ENCODE measurements around the gene CCDC174.
"Not testable (repeated sequence)": the region's sequence is repeated elsewhere in the genome, so short reads cannot be mapped to it uniquely, and the experiment has no call there.

CCDC174 gene

DNA sequence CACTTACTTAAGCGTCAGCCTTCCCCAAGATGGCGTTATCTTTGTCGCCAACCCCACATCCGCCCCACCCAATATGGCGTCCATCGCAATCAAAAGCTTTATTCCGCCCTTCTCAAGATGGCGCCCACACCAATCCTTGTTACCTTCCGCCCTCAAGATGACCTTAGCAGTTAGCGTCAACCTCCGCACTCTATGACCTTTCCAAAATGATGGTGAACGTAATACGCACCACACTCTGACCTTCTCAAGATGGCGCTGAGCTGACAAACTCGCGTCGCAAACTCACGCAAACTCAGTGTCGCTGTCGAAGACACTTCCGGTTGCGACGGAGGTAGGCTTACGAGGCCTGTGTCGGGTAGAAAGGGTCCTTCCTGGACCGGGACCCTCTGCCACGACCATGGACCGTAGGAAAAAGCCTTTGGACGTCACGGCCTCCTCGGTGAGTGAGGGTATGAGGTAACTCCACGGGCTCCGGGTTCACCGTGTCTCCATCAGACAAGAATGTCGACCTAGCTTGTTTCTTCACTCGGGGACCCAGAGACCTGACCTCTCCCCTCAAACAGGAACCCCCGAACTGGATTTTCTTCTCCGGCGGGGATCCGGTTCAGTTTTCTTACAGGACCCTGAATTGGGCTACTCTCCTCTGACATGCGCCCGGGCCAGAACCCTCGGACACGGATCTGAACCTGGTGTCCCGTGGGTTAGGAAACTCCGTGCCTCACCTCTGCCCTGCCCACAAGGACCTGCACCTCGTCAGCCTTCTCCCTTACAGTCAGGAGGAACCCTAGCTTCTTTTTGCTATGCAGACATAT is at the start of gene CCDC174:
Gene CCDC174 (plus strand): TSS at position 323 of the 812 bp plus-strand sequence. CDS start 75 bp downstream, at position 398.
- DNase-seq, result peak; percentile 97

GRCh38 chr3:14602006-14602803 is 49.4 kb upstream of the CCDC174 start:
- DNase-seq, result no peak

- no peak for DNase-seq
Measured at GRCh38 chr3:14602804-14603644, 48.5 kb upstream of the CCDC174 start.

DNA sequence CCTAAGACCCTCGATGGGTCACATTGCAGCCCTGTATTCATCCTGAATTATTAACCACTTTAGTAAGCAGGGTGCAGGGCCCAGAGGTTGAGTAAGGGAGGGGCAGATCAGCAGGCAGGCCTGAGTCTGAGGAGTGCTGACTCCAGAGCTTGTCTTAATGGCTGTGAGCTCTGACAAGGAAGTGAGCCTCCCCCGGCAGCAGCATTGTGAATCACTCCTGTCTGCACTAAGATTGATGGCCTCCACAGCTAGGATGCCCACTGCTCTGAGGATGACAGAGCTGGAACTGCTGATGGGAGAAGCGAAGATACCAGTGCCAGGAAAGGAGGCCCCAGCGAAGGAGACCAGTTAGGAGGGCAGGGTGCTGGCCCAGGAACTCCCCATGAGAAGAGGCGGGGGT is 46.5 kb upstream of the CCDC174 start:
- no peak for DNase-seq

DNA sequence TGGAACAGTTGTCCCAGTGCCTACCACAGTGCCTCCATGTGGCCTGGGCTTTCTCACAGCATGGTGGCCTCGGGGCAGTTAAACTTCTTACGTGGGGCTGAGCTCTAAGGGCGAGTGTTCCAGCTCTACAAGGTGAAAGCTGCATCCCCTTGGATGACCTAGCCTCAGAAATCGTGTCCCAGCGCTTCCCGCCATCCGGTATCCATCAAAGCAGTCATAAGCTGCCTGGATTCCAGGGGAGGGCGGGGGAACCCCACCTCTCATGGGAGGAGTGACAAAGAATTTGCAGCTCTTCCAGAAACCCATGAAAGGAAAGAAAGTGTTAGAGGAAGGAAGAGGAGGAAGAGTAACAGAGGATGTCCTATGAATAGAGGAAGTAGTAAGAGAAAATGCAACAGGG is 45.8 kb upstream of the CCDC174 start:
- DNase-seq, result no peak

DNA sequence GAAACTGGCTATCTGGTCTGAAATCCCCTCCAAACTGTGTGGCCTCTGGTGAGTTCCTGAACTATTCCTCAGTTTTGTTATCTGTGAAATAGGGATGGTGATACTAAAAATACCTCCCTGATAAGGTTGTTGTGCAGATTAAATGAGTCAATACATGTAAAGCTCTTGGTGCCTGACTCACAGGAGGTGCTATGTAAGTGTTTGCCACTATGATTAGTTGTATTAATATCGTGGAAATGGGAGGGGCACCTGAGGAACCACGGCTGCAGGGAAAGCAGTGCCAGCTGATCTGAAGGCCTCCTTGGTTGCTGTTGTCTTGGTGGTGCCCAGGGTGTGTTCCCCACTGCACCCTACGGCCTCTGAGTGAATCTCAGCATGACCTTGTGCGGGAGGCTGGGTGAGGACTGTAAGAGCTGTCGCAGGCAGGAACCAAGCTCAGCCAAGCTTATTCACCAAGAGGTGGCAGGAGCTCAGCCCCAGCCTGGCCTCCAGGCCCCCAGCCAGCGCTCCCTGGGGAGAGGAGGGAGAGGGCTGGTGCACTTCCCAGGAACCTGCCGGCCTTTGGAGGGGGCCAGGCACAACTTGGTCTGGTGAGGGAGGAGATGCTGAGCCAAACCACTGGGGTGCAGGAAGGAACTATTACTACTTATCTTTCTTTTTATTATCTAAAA is 44.8 kb upstream of the CCDC174 start:
- no peak for DNase-seq

DNA sequence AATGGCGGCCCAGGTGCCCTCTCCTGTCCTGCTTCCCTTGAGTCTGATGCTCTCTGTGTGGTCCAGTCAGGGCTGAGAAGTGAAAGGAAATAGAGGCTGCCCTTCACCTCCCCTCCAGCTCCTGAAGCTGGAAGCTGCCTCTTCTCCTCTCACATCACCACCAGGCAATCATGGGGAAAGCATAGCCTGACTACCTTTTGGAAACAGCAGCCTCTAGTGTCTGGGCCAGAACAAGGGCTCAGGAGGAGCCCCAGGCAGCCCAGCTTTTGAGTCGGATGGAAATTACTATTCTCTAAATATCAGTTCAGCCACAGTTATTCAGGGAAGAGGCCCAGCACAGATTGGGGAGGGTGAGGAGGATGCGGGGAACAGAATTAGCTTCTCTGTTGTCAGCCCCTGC is 43.3 kb upstream of the CCDC174 start:
- DNase-seq, result no peak

GRCh38 chr3:14609058-14609457 is 42.5 kb upstream of the CCDC174 start:
- DNase-seq, result not testable (repeated sequence)

GRCh38 chr3:14609506-14609905 is 42.1 kb upstream of the CCDC174 start:
- DNase-seq, result no peak

DNA sequence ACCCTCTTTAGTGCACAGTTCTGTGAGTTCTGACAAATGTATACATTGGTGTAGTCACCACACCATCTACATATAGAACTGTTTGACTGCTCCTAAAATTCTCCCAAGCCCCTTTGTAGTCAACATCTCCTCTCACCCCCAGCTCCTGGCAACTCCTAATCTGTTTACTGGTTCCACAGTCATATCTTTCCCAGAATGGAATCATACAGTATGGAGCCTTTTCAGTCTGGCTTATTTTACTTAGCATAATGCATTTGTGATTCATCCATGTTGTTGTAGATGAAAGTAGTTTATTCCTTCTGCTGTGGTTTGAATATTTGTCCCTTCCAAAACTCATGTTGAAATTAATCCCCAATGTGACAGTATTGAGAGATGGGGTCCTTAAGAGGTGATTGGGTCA is 41.6 kb upstream of the CCDC174 start:
- DNase-seq, result no peak

DNA sequence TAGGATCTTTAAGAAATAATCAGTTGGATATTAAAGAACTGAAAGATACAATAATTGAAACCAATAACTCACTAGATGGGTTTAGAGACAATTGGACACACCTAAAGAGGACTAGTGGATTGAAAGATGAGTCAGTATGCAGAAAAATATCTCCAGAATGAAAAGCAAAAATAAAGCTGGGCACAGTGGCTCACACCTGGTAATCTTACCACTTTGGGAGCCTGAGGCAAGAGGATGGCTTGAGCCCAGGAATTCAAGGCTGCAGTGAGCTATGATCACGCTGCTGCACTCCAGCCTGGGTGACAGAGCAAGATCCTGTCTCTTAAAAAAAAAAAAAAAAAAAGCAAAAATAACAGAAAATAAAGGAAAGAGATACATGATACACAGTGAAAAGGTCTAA is 37.4 kb upstream of the CCDC174 start:
- DNase-seq, result no peak

GRCh38 chr3:14614862-14615261 is 36.7 kb upstream of the CCDC174 start:
- no peak for DNase-seq

- no peak for DNase-seq
Measured at GRCh38 chr3:14616606-14617507, 34.7 kb upstream of the CCDC174 start.

DNA sequence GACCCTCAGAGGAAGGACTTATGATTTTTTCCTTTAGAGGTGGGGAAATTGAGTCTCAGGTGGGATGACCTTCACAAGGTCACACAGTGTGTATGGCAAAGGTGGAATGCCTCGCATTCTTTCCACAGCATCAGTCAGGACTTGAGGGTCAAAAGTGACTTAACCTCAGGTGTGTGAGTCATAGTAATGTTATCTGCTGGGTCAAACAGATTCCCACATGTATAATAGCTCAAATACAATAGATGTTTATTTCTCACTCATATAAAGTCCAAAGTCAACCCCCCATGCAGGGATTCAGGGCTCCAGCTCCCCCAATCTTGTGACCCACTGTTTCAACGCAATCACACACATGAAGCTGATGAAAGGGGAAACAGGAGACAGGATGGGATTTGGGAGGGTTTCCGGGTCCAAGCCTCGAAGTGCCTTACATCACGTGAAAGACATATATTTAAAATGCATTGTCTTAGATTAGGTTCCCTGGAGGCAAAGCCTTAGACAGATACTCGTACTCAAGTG is 34.0 kb upstream of the CCDC174 start:
- DNase-seq, result no peak

GRCh38 chr3:14619605-14620004 is 32.0 kb upstream of the CCDC174 start:
- no peak for DNase-seq

DNA sequence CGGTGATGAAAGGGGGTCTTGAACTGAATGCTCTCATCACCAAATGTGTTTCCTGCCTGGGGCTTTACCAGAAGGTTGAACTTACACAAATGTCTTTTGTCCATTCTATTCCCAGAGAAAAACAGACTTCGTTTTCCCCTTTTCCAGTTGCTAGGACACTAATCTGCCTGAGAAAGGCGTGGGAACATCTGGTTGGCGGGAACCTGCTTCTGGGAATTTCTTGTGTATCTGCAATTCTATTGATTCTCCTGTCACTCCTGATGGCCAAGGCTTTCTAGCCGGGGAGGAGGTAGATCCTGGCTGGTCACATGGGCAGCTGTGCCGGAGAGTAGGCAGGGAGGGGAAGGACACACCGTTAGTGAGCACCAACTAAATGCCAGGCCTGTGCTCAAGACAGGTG is 31.1 kb upstream of the CCDC174 start:
- no peak for DNase-seq

DNA sequence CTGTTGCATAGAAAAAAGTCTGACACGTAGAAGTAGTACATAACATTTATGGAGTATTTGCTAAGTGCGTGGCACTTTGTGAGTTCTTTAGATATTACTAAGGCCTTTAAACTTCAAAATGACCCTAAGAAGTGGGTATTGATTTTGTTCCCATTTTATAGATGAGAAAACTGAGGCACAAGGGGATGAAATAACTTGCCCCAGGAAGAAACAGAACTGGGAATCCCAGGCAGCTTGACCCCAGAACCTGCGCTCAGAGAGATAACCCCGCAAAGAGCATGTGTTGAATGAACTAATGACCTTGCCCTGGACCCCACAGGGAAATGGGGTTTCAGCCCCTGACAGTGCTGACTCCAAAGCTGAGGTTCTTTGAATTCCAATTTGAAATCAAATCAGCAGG is 30.5 kb upstream of the CCDC174 start:
- DNase-seq, result no peak

DNA sequence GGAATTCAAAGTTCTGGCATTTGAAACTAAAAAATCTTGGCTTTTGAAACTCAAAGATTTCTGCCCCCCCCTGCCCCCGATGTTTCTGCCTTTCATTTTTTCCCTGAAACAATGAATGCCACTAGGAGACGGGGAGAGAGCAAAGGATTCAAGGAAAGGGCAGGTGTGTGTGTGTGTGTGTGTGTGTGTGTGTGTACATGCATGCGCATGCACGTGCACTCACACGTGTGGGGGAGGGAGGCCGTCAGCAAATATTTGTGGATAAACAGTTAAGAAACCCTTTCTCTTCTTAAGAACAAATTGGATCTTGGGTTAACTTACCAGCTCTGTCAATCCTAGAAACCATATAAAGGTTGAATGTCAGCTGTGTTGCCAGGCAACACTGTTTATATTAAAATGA is 29.2 kb upstream of the CCDC174 start:
- no peak for DNase-seq

DNA sequence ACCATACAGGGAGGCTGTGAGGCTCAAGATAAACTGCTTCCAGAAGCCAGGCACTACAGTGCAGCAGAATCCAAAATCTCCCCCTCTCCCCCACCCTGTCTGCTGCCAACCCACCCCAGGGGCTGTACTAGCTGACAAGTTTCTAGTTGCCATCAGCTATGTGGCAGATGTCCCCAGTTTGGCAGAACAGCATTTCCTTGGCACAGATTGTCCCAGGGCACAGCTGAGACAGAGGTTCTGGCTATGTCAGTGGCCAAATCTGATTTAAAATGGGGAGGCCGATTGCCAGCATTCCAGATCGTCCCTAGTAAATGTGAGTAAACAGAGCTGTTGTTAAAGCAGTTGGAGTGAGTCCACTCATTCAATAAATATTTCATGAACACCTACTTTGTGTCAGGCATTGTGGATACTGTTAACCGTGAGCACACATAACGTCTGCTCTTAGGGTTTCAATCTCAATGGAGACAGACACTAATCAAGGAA is 28.0 kb upstream of the CCDC174 start:
- no peak for DNase-seq

- DNase-seq, result no peak
Measured at GRCh38 chr3:14624498-14624897, 27.1 kb upstream of the CCDC174 start.

DNA sequence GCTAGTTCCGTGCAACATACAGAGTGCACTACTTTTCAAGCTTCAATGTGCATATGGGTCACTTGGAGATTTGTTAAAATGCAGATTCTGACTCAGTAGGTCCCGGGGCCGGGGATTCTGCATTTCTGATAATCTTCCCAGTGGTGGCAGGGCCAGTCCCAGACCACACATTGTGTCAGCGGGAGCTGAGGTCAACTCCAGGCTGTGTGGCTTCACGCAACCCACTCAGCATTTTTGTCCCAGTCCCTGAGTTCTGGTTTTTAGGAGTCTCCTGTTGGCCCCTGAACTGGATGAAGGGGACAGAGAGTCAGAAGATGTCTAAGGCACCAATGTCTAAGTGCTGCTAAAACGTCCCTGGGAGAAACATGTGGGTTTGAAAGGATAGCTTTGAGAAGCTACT is 26.1 kb upstream of the CCDC174 start:
- no peak for DNase-seq

Measured in DMS 273 treated with DMSO at 0.1 percent for 48 hours (cell line).